ENCODE results near the gene RCBTB2. TPM values are rescaled to one million over a fixed set of nuclear protein-coding genes. Genes with fewer than 3 reads are reported as not detected.

The RCBTB2 gene
- total and polyA plus RNA-seq, 12 donors = 9.8 to 36.4 (median 16.9) TPM

DNA sequence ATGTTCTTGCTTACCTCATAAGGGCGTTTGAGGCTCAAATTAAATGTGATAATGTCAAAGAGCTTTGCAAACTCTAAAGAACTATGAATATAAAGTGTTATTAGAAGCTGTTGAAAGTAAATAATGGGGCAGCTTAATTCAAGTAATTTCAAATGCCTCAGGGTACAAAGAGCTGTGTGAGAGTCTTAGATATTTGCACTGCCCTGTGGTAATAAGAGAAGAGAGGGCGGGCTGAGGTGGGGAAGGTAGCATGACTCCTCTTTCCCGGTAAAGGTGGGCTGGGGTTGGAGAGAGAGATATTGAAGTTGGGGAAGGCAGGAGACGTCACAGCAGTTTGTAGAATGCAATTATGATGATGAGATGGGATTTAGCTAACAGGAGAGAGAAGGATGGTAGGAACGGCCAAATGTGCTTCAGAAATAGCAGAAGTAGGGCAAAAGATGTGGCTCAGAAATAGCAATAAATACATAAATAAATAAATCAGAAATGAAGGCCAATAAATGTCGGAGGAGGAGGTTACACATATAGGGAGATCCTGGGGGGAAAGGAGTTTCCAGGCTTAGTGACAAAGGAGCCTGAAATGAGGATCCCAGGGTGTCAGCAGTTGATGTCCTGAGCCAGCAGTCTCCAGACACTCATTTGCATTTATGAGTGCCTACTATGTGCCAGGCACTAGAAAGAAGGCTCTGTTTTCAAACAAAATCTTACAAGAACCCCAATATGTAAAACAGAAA lies 35.7 kb upstream of the RCBTB2 start:
- 45 to 57% (median 53%) methylated on average over 6 of the region's 6 CpGs for WGBS, 4 donors
- intact Hi-C loops (cut with DNase I) = no loop called here

DNA sequence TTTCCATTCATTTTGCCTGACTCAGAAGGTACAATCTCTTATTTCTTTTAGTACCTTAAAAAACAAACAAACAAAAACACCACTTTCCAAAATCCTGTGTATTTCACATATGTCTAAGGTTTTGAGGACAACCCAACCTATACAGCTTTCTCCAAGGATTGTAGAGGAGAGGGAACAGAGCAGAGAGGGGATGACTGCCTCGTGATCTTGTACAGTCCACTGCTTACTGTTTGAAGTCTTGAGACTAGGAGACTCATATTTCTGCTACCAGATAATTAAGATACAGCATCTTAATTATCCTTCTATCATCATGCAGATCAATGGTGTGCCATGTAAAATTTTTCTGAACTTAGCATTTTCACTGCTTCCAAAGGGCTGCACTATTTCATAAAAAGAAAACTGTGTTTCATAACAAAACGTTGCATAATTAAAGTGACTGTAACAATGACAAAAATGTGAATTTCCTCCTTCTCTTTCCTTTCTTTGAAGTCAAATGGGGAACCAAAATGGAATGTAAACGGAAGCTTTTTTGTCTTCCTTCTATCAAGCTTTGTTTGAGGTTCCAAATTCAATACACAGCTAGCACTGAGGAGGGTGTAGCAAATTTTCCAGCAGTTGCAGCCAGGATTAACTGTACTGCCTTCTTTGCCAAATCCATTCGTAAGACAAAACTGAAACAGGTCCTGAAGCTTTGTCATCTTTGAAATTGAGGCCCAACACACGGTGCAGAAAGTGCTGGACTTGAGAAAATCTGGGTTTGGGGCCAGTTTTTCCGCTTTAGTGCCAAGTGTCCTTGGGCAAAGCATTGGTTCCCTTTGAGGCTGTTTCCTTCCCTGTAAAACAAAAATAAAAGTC lies 34.9 kb upstream of the RCBTB2 start:
- DNase-seq = peak; percentile 48 to 78 (median 70)
- H3K4me3 ChIP-seq = no peak overlapping the region
- TF ChIP-seq, protein P1, sequence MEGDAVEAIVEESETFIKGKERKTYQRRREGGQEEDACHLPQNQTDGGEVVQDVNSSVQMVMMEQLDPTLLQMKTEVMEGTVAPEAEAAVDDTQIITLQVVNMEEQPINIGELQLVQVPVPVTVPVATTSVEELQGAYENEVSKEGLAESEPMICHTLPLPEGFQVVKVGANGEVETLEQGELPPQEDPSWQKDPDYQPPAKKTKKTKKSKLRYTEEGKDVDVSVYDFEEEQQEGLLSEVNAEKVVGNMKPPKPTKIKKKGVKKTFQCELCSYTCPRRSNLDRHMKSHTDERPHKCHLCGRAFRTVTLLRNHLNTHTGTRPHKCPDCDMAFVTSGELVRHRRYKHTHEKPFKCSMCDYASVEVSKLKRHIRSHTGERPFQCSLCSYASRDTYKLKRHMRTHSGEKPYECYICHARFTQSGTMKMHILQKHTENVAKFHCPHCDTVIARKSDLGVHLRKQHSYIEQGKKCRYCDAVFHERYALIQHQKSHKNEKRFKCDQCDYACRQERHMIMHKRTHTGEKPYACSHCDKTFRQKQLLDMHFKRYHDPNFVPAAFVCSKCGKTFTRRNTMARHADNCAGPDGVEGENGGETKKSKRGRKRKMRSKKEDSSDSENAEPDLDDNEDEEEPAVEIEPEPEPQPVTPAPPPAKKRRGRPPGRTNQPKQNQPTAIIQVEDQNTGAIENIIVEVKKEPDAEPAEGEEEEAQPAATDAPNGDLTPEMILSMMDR (IDR thresholded peaks at IDR 0.05) = peak in 1 of 6 experiments; percentile 2
- TF ChIP-seq POLR2A (IDR thresholded peaks at IDR 0.05) = peak in 1 of 2 donors; percentile 24
- no peaks in the 10 kb centered on the region for H3K36me3 ChIP-seq (replicated peaks in 1 of 2)
- 18 to 23% (median 21%) methylated on average over 6 of the region's 6 CpGs for WGBS, 4 donors
- H3K9me3 ChIP-seq (replicated peaks in 1 of 3) = no peaks in the 10 kb centered on the region
- peaks cover 40 to 60% of the 10 kb centered on the region in 2 donors for H3K4me1 ChIP-seq (replicated peaks in 1 of 2)
- peak overlapping the region; percentile 58 to 91 (median 70) for H3K27ac ChIP-seq
- intact Hi-C loops (cut with DNase I) = no loop called here
- no peaks in the 10 kb centered on the region for H3K27me3 ChIP-seq

More for the DNA sequence above, 35.7 kb upstream of the RCBTB2 start:
- peak overlapping the region; percentile 58 to 91 (median 70) for H3K27ac ChIP-seq
- H3K27me3 ChIP-seq = no peaks in the 10 kb centered on the region
- TF ChIP-seq, protein P1 (IDR thresholded peaks at IDR 0.05) = no peak
- no peak for TF ChIP-seq POLR2A (IDR thresholded peaks at IDR 0.05)
- H3K4me3 ChIP-seq = no peak overlapping the region
- H3K4me1 ChIP-seq (replicated peaks in 1 of 2) = peaks cover 37 to 55% of the 10 kb centered on the region in 2 donors
- no peak for DNase-seq
- H3K9me3 ChIP-seq (replicated peaks in 1 of 3) = no peaks in the 10 kb centered on the region
- no peaks in the 10 kb centered on the region for H3K36me3 ChIP-seq (replicated peaks in 1 of 2)

DNA sequence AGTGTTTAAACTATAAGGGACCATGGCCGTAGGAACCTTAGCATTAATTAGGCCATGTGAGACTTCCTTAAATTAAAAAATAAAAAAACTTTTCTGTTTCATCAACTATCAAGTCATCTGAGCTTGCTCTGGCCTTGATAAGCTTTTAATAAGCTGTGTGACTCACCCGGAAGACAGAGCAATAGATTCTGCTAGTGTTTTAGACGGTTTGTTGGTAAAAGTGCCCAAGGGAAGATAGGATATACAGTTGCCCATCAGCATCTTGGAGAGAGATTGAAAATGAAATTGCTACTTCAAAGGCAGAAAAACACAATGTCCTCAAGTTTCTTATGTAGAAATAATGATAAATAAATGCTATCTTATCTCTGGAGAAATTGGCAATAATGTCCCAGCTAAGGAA lies 31.2 kb upstream of the RCBTB2 start:
- TF ChIP-seq, protein P1 (IDR thresholded peaks at IDR 0.05) = no peak
- TF ChIP-seq POLR2A (IDR thresholded peaks at IDR 0.05) = no peak
- Histone ChIP-seq H3K27ac (peak overlapping the region in 4 of 5 donors; percentile 46 to 66 (median 61)), H3K4me1 (replicated peaks in 1 of 2) (peaks cover 29 to 48% of the 10 kb centered on the region in 2 donors), H3K36me3 (replicated peaks in 1 of 2) (no peaks in the 10 kb centered on the region), H3K4me3 (no peak overlapping the region), H3K27me3 (no peaks in the 10 kb centered on the region), H3K9me3 (replicated peaks in 1 of 3) (no peaks in the 10 kb centered on the region)
- WGBS, 4 donors = 12 to 28% (median 21%) methylated on average over 3 of the region's 3 CpGs
- intact Hi-C loops (cut with DNase I) = no loop called here
- DNase-seq = peak in 3 of 7 donors; percentile 51 to 57 (median 54)

DNA sequence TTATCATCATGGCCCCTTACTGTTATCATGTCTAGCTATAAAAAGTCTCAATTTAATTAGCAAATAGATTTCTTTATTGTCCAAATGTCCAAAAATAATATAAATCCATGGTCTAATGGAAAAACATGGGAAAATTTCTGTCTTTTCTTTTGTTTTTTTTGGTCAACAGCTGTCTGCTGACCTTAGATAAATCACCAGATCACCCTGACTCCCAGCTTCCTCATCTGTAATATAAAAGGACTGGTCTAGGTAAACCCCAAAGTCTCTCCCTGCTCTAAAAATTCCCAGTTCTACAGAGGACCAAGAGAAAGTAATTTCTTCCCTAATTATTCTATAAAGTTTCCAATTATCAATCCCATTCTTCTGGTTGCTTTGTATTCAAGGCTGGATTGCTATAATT lies 30.7 kb upstream of the RCBTB2 start:
- no peak for DNase-seq
- Histone ChIP-seq H3K36me3 (replicated peaks in 1 of 2) (no peaks in the 10 kb centered on the region), H3K27ac (peak overlapping the region in 3 of 5 donors; percentile 57 to 66 (median 65)), H3K4me3 (no peak overlapping the region), H3K27me3 (no peaks in the 10 kb centered on the region), H3K9me3 (replicated peaks in 1 of 3) (no peaks in the 10 kb centered on the region), H3K4me1 (replicated peaks in 1 of 2) (peaks cover 29 to 46% of the 10 kb centered on the region in 2 donors)
- TF ChIP-seq, protein P1 (IDR thresholded peaks at IDR 0.05) = no peak
- TF ChIP-seq POLR2A (IDR thresholded peaks at IDR 0.05) = no peak
- intact Hi-C loops (cut with DNase I) = no loop called here
